Stimulated activated CD8-positive, alpha-beta memory T cell treated with anti-CD3 and anti-CD28 coated beads, Interleukin-12 subunit alpha, Interleukin-12 subunit beta, amount 100 ng/mL, for 4 hours (primary cell): ENCODE measurements around the gene ALDH1B1.

Experiments
- DNase-seq: peaks from one replicate; pipeline ENCODE4 v3.0.0-alpha.2; 2020; ENCODE audit warnings: low read depth

Gene ALDH1B1

DNA sequence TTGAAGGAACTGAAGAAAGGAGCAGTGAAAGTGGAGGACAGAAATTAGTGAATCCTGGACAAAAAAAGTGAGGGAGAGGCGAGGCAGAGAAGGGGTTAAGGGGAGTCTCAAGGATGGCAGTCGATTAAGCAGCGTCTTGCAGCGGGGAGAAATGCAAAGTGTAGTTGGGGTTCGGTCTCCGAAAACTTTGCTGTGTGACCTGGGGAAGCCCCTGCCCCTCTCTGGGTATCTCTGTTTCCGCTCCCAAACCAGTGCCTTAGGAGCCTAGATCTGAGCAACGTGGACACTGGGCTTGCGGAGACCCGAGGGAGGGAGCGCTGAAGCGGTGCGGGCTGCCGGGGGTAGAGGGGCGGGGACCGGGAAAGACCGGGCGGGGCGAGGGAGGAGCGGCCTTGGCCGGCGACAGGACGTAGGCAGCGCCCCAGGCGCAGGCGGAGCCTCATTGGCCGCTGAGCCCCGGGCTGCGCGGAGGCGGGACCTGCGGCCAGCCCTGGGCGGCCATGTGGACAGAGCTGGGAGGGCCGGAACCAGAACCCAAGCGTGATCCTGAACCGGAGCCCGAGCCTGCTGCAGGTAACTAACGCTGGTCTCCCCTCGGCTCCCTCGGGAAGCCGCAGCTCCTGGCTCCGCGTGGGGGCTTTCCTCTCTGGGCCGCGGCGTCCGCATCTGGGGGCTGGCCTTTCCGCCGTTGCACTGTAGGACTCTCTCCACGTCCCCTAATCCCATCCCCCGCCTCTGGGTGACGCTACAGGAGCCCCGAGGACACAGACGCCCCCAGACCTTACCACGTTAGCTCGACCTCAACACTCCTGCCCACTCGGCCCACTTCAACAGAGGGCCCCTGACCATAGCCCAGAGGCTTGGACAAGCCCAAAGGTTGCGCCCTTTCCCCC lies at the start of gene ALDH1B1:
Gene ALDH1B1 (plus strand): TSS at position 468 of the 893 bp plus-strand sequence. CDS start 3,047 bp downstream, outside the sequence.
- peak; percentile 60 for DNase-seq

DNA sequence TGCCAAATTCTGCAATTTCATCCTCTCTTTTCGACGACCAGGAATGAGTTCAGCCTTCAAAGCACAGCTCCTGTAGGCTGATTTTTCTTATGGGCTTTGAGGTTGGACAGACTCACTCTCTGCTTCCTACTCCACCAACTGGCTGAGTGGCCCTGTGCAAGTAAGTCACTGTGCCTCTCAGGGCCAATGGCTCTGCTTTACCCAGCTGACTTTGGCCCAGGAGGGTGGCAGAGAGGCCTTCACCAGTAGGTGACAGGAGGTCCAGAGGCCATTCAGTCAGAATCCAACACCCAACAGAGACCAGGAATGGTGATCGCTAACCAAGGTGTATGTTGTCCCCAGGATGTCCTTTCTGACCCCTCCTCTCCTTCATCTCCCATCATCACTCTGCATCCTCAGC lies 49.5 kb upstream of the ALDH1B1 start:
- DNase-seq: no peak

DNA sequence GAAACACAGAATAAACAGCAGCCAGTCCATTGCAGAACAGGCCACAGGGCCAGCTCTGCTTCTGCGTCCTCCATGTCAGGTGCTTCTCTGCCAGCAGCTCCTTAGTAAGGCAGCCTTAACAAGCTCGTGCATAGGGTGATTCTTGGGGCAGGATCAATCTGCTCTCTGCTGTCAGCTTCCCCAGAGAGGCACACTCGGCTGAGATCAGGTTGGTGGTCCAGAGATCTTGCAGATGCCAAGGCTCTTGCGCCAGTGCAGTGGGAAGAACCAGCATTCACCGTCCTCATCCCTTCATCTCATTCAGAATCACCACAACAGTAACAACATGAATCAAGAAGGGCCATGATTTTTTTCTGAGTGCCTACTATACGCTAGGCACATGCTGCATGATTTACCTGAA lies 49.0 kb upstream of the ALDH1B1 start:
- DNase-seq: no peak

DNA sequence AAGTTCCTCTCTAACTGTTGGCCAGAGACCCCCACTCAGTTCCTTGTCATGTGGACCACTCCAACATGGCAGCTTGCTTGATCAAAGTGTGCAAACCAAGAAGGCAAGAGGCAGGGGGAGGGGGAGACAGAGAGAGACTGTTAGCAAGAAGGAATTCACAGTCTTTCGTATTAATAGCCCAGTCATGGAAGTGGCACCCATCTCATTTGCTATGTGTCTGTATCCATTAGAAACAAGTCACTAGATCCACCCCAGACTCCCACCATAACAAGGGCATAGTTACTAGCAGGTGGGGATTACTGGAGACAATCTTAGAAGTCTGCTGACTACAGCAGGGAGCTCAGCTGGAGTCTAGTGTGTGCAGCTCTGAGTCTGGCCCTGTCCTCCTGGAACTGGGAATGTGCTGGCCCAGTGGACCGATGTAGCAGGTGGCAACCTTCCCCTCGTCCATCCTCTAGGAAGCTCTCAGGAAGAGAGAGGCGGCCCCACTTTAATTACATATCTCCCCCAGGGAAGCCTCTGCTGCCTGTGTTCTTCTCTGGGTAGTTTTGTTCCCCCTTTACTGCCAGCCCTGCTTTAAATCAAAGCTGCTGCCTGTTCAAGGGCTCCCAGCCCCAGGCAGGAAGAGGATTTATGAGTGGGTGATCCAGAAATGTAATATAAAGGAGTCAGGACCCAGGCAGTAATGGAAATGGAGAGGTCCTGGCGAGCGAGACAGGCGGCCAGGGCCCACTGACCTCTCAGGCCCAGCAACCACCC lies 47.8 kb upstream of the ALDH1B1 start:
- DNase-seq: no peak

DNA sequence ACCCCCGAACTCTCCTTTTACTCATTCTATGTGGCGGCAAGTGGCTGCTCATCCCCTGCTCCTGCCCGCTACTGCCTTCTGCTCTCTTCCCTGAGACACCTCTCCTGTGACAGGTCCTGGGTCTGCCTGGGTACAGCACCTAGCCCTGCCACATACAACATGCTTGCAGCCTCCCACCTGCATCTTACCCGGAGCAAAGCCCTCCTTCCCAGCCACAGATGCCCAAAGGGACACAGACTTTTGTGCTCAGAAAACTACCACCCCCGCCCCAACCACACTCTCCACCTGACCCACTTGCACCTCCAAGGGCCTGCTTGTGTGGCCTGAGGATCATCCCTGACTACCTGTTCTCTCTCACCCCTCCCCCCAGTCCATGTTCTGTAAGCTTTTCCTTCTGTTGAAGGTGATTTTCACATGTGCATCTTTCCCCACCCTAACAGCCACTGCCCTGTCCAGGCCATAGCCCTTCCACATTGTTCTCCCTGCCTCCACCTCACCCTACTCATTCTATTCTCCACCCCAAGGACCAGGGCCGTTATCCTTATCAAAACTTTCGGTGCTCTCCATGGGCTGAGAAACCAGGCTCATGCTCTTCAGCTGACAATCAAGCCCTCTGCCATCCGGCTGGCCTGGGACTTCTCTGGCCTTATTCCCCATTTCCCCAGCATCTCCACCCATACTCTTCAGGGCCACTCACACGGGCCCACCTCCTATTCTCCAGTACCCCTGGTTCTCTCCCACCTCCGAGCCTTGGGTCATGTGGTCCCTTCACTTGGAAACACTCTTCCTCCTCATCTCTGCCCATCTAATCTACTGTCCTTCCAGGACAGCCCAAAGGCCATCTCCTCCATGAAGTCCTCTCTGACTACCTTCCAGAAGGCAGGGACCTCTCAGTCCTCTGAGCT lies 46.4 kb upstream of the ALDH1B1 start:
- no peak for DNase-seq

DNA sequence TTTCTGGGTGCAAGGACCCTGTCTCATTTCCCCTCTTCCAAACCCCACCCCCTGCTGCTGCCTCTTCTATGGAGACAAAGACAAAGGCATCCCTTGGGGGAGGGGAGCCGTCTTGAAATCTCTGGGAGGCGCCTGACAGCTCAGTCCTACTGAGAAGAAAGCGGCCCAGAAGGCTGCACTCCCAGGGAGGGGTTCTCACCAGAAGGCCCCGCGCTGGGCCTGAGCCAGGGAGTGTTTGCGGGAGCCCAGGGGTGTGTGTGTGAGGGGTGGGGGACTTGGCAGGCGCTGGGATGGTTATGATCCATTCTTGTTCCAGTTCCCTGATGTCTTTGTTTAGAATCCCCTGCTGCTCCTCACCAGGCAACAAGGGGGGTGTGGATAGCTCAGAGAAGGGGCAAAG lies 45.7 kb upstream of the ALDH1B1 start:
- no peak for DNase-seq

DNA sequence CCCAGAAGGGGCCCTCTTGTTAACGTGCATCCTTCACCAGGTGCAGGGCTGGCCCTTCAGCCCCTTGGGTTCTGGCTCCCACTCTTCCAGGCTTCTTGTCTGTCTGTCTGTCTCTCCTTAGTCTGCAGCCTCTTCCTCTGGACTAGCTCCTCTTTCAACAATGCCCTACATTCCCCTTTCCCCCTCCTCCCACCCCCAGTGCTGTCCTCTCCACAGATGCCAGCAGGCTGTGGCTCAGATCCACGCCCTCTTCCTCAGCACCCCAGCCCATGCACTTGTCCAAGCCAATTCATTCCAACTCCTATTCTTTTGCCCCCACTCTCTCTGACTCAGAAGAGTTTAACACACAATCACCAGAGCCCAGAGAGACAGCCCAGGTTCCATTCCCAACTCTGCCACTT lies 45.2 kb upstream of the ALDH1B1 start:
- no peak for DNase-seq

DNA sequence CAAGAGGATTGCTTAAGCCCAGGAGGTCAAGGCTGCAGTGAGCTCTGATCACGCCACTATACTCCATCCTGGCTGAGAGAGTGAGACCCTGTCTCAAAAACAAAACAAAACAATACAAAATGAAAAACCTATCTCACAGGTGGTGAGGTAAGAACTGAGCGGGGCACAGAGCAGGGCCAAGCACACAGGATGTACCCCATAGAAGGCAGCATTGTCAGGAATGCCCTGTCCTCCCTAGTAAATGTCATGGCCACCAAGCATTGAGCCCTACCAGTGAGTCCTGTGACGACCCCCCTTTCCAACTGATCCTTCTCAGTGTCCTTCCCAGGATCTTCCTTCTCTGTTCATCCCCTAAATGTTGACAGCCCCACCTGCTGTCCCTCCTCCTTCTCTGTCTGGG lies 44.6 kb upstream of the ALDH1B1 start:
- DNase-seq: no peak

DNA sequence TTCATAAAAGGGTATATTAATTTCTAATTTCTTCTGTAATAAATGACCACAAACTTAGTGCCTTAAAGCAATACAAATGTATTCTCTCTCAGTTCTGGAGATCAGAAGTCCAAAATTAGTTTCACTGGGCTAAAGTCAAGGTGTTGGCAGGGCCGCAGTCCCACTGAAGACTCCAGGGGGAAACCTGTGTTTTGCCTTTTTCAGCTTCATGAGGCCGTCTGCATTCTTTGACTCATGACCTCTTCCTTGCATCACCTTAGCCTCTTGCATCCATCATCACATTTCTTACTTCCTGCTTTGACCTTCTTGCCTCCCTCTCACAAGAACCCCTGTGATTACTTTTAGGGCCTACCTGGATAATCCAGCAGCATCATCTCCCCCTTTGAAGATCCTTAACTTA lies 42.0 kb upstream of the ALDH1B1 start:
- no peak for DNase-seq

DNA sequence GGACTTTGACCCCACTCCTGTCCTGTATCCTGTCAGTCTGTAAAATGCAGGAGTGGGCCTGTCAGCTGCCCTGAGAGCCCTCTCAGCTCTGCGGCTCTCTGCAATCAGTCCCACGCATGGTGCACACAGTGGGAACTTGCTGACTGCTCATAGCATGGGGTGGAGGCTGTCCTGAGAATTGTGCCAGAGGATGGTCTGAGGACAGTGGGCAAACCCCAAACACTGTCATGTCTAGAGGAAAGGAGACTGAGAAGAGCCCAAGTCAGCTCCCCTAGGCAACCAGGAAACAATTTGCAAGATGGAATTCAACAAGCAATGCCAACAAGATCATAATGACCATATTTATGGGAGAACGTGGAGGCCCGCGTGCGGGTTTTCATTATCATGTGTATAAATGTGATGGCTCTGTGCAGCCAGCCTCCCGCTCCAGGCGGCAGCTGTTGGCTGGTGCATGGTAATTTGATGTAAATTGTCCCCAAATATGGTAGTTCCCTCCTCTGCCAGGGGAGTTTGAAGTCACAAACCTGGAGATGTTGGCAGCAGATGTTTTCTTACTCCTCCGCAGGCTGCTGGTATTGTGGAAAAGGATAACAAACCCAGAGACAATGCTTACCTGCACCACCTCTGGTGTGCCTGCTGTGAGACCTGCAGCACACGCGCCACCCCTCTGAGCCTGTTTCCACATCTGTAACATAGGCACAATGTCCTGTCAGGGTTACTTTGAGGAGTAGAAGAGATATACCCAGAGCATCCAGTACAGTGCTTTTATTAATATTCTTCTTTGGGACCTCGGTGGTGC lies 39.8 kb upstream of the ALDH1B1 start:
- no peak for DNase-seq

DNA sequence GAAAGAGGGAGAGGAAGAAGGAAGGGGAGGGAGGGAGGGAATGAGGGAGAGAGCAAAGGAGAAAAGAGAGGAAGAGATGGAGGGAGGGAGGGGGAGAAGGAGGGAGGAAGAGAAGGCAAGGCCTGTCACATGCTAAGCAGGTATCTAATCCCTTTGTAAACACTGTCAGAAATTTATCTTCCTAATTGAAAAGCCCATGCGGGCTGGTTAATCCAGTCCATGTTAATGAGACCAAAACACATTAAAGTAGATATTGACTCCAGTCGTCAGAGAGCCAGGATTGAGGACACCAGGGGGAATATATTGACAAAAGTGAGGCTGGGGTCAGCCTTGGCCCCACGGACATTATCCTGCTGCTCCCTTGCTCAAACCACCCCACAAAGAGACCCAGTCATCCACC lies 37.4 kb upstream of the ALDH1B1 start:
- DNase-seq: no peak

DNA sequence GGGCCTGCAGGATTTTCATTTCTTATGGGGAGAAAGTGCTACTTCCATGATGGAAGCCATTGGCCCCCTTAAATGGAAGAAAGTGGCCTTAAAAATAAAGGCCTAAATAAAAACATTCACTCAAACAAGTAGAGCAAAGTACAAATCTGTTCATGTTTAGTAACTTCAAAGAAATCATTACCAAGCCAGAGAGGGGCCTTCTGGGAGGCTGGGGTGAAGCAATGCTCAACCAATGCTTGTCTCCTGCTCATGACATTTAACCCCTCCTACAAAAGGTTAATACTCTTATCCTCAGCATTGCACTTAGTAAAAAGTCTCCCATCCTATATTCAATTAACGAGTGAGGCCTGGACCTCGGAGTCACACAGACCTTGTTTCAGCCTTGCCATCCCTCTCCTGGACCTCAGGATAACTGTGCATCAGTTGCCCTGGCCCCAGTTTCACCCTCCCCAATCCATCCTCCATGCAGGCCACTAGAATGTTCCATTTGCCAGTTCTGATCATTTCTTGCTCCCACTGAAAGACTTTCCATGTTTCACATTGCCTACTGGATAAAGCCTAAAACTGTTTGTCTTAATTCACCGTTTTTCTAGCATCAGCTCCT lies 36.9 kb upstream of the ALDH1B1 start:
- DNase-seq: no peak

DNA sequence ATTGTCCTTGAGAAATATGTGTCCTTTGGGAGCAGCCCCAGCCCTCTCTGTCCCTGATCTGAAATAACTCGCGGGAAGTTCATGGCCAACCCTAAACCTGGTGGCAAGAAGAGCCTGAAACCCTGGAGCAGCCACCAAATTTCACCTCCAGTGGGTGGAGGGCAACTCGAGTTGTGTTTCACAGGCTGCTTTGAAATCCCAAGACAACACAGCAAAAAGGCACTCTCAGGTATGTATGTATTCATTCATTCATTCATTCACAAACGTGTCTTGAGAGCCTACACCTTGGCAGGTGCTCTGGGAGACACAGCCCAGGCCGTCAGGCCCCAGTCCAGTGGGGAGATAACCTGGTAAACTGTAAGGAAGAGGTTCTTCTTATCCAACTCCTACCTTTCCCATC lies 35.7 kb upstream of the ALDH1B1 start:
- no peak for DNase-seq

DNA sequence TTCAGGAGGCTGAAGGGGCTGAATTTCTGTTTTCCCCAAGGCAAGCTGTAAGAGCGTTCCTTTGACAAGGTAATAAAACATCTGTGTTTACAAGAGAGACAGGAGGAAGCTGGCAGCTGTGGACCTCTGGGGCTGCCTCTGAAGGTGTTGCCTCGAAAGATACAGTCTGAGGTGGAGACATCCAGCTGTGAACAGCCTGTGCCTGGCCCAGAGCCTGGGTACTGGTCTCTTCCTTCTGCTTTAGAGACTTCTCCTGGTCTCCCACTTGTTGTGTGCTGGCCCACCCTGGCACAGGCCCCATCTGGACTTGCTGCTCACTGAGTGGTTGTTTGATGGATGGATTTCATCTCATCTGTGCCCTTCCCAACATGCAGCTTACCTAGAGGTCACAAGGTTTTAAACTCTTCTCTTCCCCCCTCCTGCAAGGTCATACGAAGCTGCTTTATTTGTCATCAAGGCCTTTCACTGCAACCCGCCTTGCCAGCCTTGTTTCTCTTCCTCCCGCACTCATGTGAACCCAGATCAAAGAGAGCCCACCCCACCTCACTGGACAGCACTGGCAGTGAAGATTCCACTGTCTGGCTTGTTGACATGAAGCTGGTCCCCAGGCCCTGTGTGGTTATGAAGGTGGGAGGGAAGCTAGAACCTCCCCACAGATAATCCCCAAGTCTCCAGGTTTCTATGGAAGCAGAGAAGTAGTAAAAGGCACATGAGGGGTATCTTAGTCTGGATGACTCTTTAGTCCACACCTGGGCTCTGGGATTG lies 35.0 kb upstream of the ALDH1B1 start:
- DNase-seq: no peak

DNA sequence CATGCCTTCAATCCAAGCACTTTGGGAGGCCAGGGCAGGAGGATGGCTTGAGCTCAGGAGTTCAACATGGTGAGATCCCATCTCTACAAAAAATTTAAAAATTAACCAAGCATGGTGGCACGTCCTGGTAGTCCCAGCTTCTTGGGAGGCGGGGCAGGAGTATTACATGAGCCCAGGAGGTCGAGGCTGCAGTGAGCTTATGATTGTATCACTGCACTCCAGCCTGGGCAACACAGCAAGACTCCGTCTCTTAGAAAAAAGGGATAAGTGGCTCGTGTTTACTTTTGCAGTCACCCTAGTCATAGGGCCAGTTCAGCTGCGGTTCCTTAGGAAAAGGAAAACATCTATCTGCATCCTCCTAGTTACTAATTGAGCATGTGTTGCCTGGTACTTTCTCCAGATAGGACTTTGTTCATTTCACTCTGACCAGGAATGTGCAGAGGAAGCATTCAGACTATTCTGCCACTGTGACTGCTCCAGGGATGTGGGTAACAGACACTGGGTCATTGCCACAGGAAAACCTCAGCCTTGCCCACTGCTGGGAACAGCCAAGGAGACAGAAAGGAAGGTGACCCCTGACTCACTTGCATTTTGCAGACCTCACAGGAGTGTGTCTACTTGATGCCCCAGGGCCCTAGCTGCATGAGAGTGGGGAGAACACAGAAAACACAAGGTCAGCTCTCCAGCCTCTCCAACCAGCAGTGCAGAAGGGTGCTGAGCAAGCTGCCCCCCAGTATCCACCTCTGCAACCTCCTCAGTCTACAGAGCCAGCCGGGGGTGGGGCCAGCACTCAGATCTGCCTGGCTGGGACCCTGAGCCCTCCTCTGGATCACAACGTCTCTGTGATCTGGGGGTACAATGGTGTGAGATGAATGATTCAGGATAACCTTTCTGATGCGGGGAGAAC lies 33.9 kb upstream of the ALDH1B1 start:
- DNase-seq: no peak

DNA sequence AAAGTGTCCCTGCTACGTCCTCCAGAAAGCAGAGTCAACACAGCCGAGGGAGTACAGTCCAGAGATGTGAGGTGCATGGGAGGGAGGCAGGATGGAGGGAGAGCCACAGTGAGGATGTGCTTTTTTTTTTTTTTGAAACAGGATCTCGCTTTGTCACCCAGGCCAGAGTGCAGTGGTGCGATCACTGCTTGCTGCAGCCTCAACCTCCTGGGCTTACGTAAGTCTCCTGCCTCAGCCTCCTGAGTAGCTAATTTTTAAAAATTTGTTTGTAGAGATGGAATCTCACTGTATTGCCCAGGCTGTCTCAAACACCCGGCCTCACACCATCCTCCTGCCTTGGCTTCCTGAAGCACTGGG lies 33.2 kb upstream of the ALDH1B1 start:
- no peak for DNase-seq

DNA sequence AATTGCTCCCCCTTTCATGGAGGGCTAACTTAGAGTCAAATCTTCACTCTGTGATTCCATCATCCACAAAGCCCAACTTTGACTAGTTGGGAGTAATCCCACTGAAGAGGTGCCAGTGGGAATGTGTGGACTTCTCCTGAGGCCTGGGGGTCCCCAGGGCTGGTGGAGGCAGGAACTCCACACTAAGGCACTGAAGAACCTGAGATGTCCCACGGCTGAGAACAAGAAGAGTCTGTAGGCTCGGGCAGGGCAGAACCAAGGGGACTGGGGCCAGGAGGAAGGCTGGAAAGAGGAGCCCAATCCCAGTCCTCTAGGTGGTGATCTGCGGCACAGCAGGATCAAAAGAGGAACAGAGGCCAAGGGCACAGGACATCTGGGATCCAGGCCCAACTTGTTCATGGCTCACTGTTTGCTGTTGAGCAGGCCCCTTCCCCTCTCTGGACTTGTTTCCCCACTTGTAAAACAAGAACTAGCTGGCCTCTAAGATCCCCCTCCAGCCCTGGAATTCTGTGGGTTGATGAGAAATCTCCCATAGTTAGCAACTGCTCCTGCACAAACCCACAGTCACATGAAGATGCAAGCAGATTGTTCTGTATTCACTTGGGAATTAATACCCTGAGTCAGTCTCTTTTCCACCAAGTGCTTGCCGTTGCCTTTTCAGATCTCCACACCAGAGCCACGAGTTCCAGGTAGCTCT lies 32.7 kb upstream of the ALDH1B1 start:
- no peak for DNase-seq

DNA sequence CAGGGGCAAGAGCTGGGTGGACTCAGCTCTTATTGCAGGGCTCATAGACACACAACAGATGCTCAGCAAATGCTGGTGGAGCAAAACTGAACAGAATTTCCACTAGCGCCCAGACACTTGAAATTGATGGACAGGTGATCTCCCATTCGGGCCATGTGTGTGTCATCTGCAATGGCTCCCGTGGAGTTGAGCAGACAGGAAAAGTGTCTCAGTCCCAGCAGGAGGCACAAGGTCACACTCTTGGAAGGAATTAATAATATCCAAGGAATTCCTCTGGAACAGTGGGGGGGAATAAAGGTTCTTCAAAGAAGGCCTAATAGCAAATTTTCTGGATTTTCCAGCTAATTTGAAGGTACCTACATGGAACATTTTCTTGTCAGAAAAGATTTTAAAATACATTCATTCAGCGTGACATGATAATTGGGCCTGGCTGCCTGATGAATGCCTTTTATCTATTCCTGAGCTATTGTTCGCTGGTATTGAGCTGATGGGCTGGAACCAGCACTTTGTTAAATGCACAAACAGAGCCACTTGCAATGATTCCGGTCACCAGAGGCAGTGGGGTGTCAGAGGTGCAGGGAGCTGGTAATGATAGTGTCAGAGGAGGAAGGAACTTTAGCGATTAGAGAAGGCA lies 31.5 kb upstream of the ALDH1B1 start:
- DNase-seq: no peak
